Activated naive CD8-positive, alpha-beta T cell treated with anti-CD3 and anti-CD28 coated beads, Interleukin-2, amount 50 U/mL, for 16 hours (primary cell): Measurements from ENCODE around the gene MYO6.
"Not testable (repeated sequence)": the region's sequence is repeated elsewhere in the genome, so short reads cannot be mapped to it uniquely, and the experiment has no call there.

Experiments used
- DNase-seq: peaks from one replicate; pipeline ENCODE4 v3.0.0-alpha.2; 2020; ENCODE audit warnings: low read depth, low spot score

Gene MYO6

DNA sequence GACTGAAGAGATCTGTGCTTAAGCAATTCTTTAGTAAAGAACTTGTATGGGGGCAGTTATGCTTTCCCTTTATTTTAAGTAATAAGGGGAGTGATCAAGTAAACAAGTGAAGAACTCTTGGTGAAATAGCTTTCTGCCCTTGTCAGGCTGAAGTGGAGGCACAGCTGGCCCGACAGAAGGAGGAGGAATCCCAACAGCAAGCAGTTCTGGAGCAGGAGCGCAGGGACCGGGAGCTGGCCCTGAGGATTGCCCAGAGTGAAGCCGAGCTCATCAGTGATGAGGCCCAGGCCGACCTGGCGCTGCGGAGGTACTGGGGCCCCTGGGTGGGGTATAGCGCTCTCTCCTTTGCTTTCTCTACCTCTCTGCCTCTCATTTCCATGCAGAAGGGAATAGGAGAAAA lies 143.3 kb downstream of the MYO6 start:
- DNase-seq: no peak

DNA sequence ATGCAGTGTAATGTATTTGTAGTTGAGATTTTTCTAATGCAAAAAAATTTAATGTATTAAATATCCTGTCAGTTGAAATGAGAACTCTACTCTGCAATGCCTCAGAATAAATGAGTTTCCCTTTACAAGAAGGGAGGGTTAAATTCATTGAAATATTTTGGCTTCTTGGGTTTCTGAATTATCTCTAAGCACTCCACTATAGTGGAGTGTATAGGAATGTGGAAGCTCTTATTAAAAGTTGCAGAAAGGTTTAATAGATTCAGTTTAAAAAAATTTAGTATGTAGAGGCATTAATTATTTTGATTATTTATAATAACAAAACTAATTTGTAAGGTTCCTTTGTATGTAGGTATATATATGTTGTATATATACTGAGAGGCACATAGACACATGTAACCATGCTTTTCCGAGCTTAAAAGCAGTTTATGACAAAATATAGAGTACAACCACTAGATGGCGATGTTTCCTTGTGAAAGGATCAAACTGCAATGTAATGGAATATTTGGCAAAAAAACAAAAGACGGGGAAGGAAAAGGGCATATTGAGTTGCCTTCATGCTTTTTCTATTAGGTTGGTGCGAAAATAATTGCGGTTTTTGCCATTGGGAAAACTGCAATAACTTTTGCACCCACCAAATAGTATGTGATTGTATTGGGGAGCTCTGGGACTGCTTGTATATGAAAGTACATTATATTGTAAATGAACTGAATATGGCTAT lies 144.2 kb downstream of the MYO6 start:
- no peak for DNase-seq

DNA sequence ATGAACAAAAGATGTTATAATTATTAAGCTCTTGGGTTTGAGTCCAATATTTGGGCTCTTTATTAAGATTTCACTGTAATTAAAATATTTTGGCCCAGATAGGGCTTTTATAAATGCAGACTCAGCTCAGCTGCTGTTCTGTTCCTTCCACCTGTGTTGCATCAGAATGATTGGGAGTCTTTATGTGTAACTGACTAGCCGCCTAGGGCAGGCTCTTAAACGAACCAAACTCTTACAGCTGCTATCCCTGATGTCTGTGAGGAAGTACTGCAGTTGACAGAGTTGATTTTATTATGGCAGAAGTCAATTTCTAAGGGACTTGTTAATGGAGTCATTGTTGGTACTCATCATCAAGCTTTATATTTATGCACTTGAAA lies 144.7 kb downstream of the MYO6 start:
- DNase-seq: no peak

DNA sequence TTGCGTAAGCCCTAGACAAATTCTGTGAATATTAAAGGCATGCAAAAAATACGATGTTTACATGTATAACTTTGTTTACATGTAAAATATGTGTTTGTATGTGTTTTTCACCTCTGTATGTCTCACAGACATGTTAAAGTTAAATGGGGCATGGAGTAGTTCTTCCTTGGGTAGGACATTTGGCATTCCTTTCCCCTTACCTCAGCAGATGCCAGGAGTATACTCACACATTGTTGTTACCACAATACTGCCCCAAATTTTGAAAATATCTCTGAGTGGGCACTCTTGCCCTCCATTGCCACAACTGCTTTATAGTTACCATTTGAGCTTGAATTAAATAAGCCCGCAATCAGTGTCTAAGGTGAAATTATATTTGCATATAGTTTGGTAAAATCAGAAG lies 147.5 kb downstream of the MYO6 start:
- no peak for DNase-seq

DNA sequence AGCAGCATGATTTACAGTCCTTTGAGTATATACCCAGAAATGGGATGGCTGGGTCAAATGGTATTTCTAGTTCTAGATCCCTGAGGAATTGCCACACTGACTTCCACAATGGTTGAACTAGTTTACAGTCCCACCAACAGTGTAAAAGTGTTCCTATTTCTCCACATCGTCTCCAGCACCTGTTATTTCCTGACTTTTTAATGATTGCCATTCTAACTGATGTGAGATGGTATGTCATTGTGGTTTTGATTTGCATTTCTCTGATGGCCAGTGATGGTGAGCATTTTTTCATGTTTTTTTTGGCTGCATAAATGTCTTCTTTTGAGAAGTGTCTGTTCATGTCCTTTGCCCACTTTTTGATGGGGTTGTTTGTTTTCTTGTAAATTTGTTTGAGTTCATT lies 151.2 kb downstream of the MYO6 start:
- not testable (repeated sequence) for DNase-seq

DNA sequence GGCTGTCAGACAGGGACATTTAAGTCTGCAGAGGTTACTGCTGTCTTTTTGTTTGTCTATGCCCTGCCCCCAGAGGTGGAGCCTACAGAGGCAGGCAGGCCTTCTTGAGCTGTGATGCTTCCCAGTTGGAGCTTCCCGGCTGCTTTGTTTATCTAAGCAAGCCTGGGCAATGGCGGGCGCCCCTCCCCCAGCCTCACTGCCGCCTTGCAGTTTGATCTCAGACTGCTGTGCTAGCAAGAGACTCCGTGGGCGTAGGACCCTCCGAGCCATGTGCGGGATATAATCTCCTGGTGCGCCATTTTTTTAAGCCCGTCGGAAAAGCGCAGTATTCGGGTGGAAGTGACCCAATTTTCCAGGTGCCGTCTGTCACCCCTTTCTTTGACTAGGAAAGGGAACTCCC lies 156.1 kb downstream of the MYO6 start:
- DNase-seq: not testable (repeated sequence)

DNA sequence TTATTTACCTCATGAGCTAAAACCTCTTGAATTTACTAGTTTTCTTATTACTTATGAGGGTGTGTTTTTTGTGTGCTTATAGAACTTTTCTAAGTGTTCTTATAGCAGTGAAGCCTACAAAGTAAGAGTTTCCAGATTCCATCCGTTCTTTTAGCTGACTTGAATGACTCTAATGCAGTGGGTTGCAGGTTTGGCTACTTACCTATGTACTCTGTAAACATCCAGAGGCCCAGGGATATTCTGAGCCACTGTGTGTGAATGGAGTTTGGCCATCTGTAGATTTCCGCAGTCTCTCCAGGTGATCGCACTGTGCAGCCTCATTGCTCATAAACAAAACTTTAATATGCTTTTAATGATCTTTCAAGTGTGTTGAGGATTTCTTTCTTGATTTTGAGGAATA lies 157.8 kb downstream of the MYO6 start:
- no peak for DNase-seq

DNA sequence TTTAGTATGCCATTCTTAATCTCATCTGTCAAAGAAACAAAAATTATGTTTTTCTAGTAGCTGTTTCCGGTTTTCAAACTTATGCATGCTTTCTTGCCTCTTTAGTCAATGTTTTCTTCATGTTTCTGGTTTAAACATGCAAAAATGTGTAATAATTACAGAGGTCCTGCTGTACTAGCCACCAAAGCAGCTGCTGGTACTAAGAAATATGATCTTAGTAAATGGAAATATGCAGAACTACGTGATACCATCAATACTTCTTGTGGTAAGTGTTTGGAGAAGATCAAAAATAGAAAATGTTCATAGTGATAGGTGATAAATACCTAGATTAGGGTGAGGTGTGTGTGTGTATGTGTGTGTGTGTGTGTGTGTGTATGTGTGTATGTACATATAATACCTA lies 158.4 kb downstream of the MYO6 start:
- DNase-seq: no peak

DNA sequence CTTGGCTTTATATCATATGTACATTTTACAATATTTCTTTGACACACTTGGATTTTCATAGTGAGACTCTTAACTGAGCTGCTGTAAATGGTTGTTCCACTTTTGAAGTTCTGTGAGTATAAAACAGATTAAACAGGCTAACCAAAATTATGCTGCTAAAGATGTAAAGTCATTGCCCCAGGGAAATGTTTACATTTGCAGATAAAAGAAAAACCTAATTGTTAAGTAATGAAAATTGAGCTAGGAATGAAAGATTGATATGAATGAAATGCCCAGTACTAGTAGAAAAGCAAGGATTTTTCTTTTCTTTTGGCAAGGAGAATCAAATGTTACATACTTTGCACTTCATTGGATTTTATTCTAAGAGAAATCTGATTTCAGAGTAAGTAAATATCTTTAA lies 164.0 kb downstream of the MYO6 start:
- DNase-seq: no peak

DNA sequence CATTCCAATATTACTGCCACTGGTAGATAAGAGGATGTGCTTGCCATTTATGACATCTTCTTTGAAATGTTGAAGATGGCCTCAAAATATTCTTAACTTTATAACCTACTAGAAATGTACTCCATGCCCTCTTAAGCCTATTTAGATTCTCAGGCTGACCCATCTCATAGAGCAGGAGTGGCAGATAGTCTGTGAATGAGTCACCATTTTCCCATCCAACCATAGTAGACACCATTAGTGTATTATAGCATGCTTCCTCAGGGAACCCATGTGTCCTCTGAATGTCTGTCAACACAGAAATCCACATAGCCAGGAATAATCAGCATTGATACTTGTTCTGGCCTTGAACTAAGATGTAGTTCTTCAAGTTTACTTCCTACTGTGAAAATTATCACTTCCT lies 173.2 kb downstream of the MYO6 start:
- DNase-seq: no peak

DNA sequence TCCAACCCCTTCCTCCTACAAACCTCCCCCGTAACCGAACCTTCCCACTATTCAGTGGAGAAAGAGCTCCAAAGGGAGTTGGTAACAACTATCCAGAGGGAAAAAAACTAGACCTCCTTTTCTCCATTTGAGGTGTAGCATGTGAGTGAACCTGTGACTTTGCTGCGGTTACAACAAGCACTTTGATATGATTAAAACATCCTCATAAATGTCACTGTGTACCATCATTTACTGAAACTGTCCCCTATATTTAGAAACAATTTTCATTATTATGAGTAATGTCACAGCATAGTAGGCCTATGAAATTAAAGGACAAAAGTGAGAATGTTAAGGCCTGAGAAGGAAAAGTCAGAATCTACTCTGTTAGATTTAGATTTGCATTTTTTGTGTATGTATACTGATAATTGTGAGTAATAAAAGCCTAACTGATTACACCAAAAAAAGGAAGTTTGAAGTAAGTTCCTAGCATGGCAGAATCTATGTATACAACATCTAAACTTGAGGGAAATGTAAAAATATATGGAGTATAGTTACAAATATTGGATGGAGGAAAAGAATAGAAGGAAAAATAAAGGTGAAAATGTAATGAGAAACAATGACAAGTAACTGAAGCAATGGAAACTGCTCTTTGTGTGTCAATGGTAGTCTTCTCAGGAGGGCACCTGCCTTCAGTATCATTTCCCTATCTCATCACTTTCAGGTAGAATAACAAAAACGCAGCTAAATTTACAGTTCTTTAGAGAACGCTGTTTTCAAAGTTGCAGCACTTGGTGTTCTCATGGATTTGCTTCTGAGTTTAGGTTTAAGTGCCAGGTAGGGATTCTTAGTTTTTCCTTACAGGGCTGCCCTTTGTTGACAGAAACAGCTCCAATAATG lies 177.5 kb downstream of the MYO6 start:
- DNase-seq: no peak

DNA sequence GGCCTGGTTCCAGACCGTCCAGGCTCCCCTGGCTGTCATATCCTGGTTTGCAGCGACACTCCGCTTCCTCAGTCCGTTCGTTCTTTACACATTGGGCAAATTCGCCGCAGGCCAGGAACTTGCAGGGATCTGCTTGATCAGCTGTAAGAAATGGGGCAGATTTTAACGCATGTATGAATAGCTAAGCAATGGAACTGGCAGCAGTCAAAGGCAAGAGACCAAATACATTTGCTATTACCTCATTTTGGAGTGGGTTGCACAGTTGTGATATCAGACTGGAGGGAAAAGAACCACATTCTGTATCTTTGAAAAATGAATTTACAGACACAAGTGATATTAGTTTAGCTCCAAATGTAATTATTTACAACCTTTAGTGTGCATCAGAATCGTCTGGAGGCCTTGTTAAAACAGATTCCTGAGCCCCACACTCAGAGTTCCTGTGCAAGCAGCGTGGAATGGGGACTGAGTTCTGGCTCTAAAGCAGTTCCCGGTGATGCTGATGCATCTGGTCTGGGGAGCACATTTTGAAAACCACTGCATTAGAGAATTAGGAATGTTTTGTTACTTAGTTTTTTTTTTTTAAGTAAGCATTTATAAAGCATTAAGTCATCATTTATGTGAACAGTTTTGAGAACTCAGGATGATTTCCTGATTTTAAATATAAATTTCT lies 182.1 kb downstream of the MYO6 start:
- DNase-seq: no peak

DNA sequence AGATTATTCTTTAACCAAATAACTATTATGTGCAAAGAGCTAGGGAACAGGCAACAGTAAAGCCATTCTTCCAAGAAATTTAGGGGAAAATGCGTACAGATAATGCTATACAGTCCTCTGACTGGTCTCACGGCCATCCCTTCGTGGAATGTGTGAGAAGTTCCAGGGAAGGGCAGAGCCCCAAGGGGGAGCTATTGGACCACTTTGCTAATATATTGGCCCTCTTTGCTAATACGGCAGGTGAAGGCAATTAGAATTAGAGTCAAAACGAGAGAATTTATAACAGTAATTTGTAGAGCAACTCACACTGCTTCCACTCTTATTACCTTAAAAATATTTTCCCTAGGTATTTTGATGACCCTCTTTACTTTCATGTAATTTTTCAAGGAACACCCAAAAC lies 183.0 kb downstream of the MYO6 start:
- DNase-seq: no peak

DNA sequence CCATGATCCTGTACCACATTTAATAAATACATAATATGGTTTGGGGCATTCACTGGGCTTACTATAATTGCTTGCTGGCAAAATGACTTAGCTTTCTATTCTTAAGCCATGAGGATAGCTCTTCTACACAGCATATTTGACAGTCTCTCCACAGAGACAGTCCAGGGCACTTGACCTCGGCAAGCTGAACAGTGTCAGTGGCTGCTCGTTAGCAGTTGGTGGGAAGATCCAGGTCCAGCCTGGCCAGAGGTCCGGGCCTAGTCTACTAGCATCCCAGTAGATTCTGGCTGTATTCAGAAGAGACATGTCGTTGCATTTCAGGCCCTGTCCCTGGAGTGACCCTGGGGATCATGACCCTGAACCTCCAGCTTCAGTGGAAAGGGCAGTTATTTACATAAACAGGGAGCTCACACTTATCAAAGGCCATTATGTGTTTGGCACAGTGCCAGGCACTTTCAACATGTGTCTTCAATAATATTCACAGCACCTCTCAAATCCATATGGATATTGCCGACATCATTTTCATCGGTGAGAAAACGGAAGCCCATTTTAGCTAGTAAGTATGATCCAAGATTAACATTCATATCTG lies 184.4 kb downstream of the MYO6 start:
- DNase-seq: no peak

DNA sequence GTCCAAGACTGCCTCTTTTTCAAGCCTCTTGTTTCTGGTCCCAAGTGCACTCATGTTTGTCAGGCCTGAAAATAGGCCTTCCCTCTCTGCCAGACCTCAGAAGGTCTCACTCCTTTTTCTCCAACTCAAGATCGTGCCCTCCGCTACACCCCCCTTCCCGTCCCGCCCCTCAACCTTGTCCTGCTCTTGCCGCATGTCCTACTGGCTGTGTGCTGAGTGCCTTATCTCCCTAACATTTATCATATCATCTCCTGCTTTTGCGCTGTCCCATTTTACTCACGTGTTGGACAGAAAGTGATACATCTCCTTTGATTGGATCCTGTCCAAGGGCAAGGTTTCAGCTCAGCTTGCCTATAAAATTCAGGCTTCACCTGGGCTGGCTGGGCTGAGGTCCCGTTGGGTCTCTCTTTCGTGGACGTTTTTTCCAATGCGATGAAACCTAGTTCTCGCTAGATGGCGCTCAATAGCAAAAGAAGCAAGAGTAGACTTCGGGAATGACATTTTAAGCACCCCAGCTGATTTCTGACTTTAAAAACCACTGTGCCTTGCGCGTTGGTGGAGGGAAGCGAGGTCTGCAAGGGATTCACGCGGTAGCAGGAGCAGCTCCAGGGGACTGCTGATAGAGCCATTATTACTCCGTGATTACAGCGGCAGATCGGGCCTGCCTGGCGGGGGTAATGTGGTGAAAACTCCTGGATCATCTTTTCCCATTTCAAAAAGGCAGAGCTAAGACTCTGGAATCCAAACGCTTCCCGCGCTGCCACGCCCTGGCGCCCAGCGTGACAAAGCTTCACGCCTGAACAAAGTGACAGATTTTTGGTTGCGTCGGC lies 185.8 kb downstream of the MYO6 start:
- no peak for DNase-seq

DNA sequence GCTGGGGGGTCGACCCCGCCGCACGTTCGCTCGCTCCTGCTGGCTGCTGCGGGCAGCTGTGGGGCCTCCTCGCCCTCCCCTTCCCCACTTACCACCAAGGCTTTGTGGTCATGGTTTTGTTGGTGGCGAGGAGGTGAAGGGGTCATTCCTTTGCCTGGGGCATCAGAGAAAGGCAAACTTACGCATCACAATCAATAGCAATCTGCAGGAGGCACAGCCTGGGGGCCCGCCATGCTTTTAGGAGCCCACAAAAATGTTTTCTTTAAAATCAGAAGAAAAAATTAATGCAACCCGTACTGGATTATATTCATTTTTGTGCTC lies 186.4 kb downstream of the MYO6 start:
- DNase-seq: no peak

DNA sequence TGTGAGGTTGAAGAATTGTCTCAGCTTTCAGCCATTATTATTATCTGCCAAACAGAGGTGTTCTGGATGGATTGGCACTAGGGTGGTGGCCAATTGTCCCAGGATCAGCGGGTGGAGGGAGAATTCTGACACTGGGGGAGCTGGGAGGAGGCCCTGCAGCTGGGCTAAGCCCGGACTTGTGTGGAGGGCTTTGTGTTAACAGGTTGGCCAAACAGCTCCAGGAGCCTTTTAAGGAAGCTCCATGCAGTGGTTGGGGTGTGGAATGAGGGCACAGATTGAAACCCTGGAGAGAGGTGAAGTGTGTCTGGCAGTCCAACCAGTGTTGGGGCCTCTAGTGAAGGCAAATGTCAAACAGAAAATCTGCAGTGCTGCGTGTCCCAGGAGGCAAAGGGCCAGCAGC lies 187.6 kb downstream of the MYO6 start:
- DNase-seq: no peak

DNA sequence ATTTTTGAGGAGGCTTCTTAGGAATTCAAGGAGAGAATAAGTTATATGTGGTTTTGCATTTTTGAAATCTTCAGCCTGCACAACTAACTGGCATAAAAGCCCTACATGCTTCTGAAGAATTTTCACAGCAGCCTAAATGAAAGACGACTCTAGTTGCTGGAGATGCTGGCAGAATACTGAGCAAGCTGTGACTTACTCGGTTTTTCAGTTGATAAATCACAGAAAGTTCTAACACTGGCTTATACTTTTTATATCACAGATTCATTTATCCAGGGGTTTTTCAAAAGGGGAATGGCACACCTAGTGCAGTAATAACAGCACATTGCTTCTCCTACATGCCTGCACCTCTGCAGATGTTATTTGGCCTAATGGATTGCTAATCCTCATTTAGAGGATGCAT lies 188.8 kb downstream of the MYO6 start:
- no peak for DNase-seq

DNA sequence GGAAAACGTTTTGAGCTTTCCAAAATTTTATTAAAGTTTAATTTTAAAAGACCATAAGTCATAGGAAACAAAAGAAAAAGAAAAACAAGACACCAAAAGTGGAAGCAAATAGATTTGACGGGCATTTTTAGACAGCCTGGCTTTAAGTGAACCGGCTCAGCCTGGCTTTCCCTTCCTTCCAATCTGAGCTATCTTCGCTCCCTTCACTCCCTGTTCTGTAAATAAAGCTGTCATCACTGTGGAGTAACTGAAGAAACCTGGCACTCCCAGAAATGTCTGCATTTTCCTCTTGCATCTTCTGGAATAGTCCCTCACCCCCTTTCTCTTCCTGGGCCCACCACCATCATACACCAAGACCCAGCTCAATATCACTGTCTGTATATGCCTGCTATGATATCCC lies 191.5 kb downstream of the MYO6 start:
- DNase-seq: no peak

DNA sequence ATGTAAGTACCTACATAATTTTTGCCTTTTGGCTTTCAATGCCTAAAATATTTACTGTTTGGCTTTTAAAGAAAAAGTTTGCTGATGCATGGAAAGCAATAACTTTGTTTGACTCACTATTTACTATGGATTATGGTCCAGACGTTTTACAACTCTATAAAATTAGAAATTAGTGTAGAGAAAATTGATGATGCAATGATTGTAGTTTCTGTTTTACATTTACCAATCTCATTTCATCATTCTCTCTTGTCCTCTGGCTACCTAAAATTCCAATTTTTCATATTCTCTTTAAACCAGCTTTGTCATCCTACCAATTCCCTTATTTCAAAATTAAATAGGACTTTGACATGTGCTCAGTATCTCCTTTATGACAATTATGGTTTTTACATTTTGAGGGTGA lies 192.5 kb downstream of the MYO6 start:
- no peak for DNase-seq

DNA sequence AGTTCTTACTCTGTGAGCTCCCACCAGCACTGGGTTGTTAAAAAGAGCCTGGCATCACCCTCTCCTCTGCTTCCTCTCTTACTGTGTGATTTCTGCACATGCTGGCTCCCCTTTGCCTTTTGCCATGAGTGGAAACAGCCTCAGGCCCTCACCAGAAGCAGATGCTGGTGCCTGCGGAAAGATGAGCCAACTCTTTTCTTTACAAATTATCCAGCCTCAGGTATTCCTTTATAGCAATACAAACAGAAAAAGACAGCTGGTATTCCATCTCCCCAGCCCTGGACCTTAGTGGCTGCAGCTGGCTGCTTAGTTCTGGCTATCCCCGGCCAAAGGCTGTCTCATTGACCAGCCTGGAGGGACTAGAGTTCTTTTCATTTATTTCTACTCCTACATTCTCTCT lies 194.3 kb downstream of the MYO6 start:
- no peak for DNase-seq
